ENCODE data around the gene SLC35F4. TPM values are rescaled to one million over a fixed set of nuclear protein-coding genes. Genes with fewer than 3 reads are reported as not detected.

Gene SLC35F4
- total RNA-seq, 2 donors from 2014 or later: not detected

GRCh38 chr14:57785058-57785457 is 80.8 kb downstream of the SLC35F4 start:
- Histone ChIP-seq H3K4me1 (ENCODE audit: control insufficient read depth in 1 of 2, low read depth in 2 of 2) (no peaks in the 10 kb centered on the region), H3K4me3 (no peak overlapping the region), H3K27ac (no peak overlapping the region), H3K27me3 (replicated peaks; ENCODE audit: insufficient read depth) (no peaks in the 10 kb centered on the region), H3K36me3 (no peaks in the 10 kb centered on the region), H3K9me3 (peaks cover 8% of the 10 kb centered on the region)
- DNase-seq (ENCODE audit: low spot score): no peak
- ATAC-seq (ENCODE audit: insufficient number of reproducible peaks, low FRiP score, low read depth): no peak
- TF ChIP-seq, protein P1, sequence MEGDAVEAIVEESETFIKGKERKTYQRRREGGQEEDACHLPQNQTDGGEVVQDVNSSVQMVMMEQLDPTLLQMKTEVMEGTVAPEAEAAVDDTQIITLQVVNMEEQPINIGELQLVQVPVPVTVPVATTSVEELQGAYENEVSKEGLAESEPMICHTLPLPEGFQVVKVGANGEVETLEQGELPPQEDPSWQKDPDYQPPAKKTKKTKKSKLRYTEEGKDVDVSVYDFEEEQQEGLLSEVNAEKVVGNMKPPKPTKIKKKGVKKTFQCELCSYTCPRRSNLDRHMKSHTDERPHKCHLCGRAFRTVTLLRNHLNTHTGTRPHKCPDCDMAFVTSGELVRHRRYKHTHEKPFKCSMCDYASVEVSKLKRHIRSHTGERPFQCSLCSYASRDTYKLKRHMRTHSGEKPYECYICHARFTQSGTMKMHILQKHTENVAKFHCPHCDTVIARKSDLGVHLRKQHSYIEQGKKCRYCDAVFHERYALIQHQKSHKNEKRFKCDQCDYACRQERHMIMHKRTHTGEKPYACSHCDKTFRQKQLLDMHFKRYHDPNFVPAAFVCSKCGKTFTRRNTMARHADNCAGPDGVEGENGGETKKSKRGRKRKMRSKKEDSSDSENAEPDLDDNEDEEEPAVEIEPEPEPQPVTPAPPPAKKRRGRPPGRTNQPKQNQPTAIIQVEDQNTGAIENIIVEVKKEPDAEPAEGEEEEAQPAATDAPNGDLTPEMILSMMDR (IDR thresholded peaks at IDR 0.05): no peak

- Histone ChIP-seq H3K27ac (no peak overlapping the region), H3K36me3 (no peaks in the 10 kb centered on the region), H3K4me3 (no peak overlapping the region), H3K27me3 (replicated peaks; ENCODE audit: insufficient read depth) (no peaks in the 10 kb centered on the region), H3K4me1 (ENCODE audit: control insufficient read depth in 1 of 2, low read depth in 2 of 2) (no peaks in the 10 kb centered on the region), H3K9me3 (no peaks in the 10 kb centered on the region)
- DNase-seq (ENCODE audit: low spot score) (no peak), ATAC-seq (ENCODE audit: insufficient number of reproducible peaks, low FRiP score, low read depth) (no peak)
- TF ChIP-seq, protein P1 (IDR thresholded peaks at IDR 0.05): no peak
These were observed 94.1 kb downstream of the SLC35F4 start for GRCh38 chr14:57771801-57772200.

DNA sequence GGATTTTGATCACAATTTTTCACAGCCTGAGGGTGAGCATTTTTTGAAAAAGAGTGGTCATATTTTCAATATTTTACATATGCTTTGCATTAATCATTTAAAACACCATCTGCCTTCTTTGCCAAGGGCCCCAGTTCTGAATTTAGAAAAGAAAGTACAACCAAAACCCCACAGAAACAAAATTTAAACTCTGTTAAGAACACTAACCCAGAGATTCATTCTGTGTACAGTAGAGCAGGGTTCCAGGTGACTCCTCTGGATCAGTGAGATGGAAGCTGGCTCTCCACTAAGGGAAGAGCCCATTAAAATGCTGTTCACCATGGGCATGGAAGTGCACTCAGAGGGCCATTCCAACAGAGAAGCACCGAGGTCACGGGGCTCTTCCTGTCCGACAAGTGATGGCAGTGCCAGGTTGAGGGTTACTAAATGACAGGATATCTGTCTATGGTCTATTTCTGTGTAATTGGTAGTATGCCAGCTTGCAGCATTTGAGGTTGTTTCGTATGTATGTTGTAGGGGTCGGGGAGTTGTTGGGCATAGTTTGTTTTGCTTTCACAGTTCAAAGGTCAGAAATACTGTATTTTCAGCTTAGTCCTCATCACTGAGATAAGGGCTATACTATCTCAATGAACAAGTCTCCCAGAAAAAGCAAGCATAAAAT is 95.9 kb downstream of the SLC35F4 start:
- Histone ChIP-seq H3K27me3 (replicated peaks; ENCODE audit: insufficient read depth) (no peaks in the 10 kb centered on the region), H3K4me3 (no peak overlapping the region), H3K36me3 (no peaks in the 10 kb centered on the region), H3K27ac (no peak overlapping the region), H3K9me3 (no peaks in the 10 kb centered on the region), H3K4me1 (ENCODE audit: control insufficient read depth in 1 of 2, low read depth in 2 of 2) (no peaks in the 10 kb centered on the region)
- no peak for ATAC-seq (ENCODE audit: insufficient number of reproducible peaks, low FRiP score, low read depth)
- TF ChIP-seq, protein P1 (IDR thresholded peaks at IDR 0.05): no peak
- DNase-seq (ENCODE audit: low spot score): no peak

DNA sequence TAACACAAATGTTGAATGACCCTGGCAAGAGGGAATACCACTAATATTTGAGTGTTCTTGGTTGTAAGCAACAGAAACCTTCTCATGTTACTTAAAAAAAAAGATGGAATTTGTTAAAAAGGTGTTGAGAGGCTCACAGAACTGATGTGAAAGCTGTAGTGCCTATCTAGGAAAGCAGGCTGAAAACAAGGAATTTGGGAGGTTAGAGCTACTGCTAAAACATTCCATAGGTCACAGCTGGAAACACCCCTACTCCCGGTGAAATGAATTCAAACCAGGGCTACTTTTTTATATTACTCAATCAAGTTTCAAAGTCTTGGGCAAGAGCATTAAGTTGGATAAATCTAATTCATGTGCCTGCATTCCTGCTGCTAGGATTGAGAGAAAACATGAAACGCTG is 104.1 kb downstream of the SLC35F4 start:
- ATAC-seq (ENCODE audit: insufficient number of reproducible peaks, low FRiP score, low read depth): no peak
- H3K27me3 ChIP-seq (replicated peaks; ENCODE audit: insufficient read depth): no peaks in the 10 kb centered on the region
- DNase-seq (ENCODE audit: low spot score): no peak
- no peaks in the 10 kb centered on the region for H3K36me3 ChIP-seq
- no peak overlapping the region for H3K4me3 ChIP-seq
- H3K27ac ChIP-seq: no peak overlapping the region
- TF ChIP-seq, protein P1 (IDR thresholded peaks at IDR 0.05): no peak
- no peaks in the 10 kb centered on the region for H3K4me1 ChIP-seq (ENCODE audit: control insufficient read depth in 1 of 2, low read depth in 2 of 2)
- H3K9me3 ChIP-seq: no peaks in the 10 kb centered on the region

DNA sequence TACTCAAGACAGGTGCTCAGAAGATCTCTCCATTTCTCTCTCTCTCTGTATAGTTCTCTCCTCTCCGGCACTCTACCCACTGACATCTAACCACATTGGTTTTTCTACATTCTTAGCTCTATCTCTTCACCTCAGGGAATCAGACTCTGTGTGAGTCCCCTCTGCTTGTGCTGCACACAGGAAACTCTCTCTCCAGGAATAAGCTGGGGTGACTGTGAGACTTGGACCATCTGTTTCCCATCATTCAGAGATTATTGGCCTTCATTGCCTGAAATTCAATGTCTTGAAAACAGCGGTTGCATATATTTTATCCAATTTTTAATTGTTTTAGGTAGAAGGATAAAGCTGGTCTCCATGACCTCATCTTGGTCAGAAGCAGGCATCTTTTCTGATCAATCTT is 105.0 kb downstream of the SLC35F4 start:
- no peak for ATAC-seq (ENCODE audit: insufficient number of reproducible peaks, low FRiP score, low read depth)
- no peak for DNase-seq (ENCODE audit: low spot score)

More for the DNA sequence above, 105.0 kb downstream of the SLC35F4 start:
- Histone ChIP-seq H3K27ac (no peak overlapping the region), H3K4me1 (ENCODE audit: control insufficient read depth in 1 of 2, low read depth in 2 of 2) (no peaks in the 10 kb centered on the region), H3K27me3 (replicated peaks; ENCODE audit: insufficient read depth) (no peaks in the 10 kb centered on the region), H3K9me3 (no peaks in the 10 kb centered on the region), H3K36me3 (no peaks in the 10 kb centered on the region), H3K4me3 (no peak overlapping the region)
- TF ChIP-seq, protein P1 (IDR thresholded peaks at IDR 0.05): no peak
